HG03571 (cell line): ENCODE data around the gene SLC35E2B.
"Not testable (repeated sequence)": the region's sequence is repeated elsewhere in the genome, so short reads cannot be mapped to it uniquely, and the experiment has no call there.

Experiments
- ATAC-seq: cut with Tn5 transposase; IDR thresholded peaks from one replicate; pipeline ENCODE4 v1.9.1; 2021; ENCODE audit not compliant: unreplicated experiment

SLC35E2B gene

GRCh38 chr1:1692714-1693647 is at the start of gene SLC35E2B:
SLC35E2B (minus strand) TSS chr1:1692795; CDS start chr1:1676699, 16,096 bp downstream.
- ATAC-seq: peak; percentile 76

GRCh38 chr1:1741013-1741412 is 48.4 kb upstream of the SLC35E2B start:
- not testable (repeated sequence) for ATAC-seq

GRCh38 chr1:1738799-1739337 is 46.3 kb upstream of the SLC35E2B start:
- peak; percentile 37 for ATAC-seq

GRCh38 chr1:1737675-1738590 is 45.3 kb upstream of the SLC35E2B start:
- peak; percentile 43 for ATAC-seq

- ATAC-seq: no peak
These were observed 39.8 kb upstream of the SLC35E2B start for GRCh38 chr1:1732381-1732780.

GRCh38 chr1:1730870-1731269 is 38.3 kb upstream of the SLC35E2B start:
- ATAC-seq: no peak

- not testable (repeated sequence) for ATAC-seq
These were observed 37.6 kb upstream of the SLC35E2B start for GRCh38 chr1:1730230-1730629.

GRCh38 chr1:1729116-1729816 is 36.7 kb upstream of the SLC35E2B start:
- not testable (repeated sequence) for ATAC-seq

GRCh38 chr1:1728308-1729005 is 35.9 kb upstream of the SLC35E2B start:
- ATAC-seq: not testable (repeated sequence)

GRCh38 chr1:1727131-1727651 is 34.6 kb upstream of the SLC35E2B start:
- ATAC-seq: not testable (repeated sequence)

GRCh38 chr1:1726088-1726487 is 33.5 kb upstream of the SLC35E2B start:
- ATAC-seq: not testable (repeated sequence)

GRCh38 chr1:1724035-1724864 is 31.7 kb upstream of the SLC35E2B start, which contains the start of gene CDK11A:
CDK11A (minus strand) TSS chr1:1724357; CDS start chr1:1722818, 1,539 bp downstream.
- peak; percentile 81 for ATAC-seq

GRCh38 chr1:1721201-1721600 is 28.6 kb upstream of the SLC35E2B start:
- ATAC-seq: no peak

- not testable (repeated sequence) for ATAC-seq
These were observed 22.7 kb upstream of the SLC35E2B start for GRCh38 chr1:1715109-1715883.

GRCh38 chr1:1707897-1708296 is 15.3 kb upstream of the SLC35E2B start:
- ATAC-seq: not testable (repeated sequence)

GRCh38 chr1:1707241-1707640 is 14.6 kb upstream of the SLC35E2B start:
- ATAC-seq: not testable (repeated sequence)

GRCh38 chr1:1705623-1706022 is 13.0 kb upstream of the SLC35E2B start:
- ATAC-seq: not testable (repeated sequence)
